ENCODE measurements around the gene KRTAP8-1. TPM values are rescaled to one million over a fixed set of nuclear protein-coding genes. Genes with fewer than 3 reads are reported as not detected.

KRTAP8-1 gene
- polyA plus RNA-seq, 2 of the 4 experiments (the other 2 are of a cell fraction): not detected

DNA sequence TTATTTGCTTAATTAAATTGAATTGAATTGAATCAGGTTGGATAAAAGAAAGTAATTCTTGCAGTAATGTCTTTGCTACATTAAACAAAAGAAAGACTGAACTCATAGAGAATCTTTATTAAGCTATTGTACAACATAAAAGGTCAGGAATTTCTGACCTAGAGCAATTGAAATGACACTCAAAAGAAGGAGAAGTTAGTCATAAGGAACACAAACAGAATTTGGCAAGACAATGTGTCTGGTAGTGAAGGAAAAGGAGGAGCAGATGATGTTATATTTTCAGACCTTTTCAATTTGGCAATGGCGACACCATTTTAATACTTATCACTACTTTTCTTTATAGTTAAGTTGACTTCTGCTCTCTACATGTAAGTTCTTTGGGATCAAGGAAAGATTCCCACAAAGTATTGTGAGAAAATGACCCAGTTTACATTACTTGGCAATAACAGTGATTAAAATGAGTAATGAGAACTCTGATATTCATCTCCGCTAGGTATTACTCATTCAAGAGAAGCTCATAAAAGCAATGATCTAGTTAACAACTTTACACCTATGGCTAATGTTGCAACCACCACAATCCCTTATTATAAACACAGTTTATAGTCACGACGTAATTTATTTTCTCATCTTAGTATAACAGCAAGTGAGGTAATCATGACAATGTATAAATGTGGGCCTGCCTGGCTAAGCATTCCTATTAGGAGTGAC lies 43.2 kb downstream of the KRTAP8-1 start:
- FAIRE-seq (no peak), DNase-seq (ENCODE audit: low read depth in 1 of 2, low spot score in 1 of 2) (no peak), ATAC-seq (no peak)
- ChIA-PET POLR2A (no interaction called here), CTCF (no interaction called here)
- no peak overlapping the region for H3K4me3 ChIP-seq
- no peak for TF ChIP-seq ZFP36 (IDR thresholded peaks at IDR 0.05; ENCODE audit: borderline replicate concordance, partially characterized antibody)
- TF ChIP-seq POLR2A (IDR thresholded peaks at IDR 0.05; ENCODE audit: low read length): no peak
- WGBS (ENCODE audit: missing lambda C conversion rate): 35% methylated on average over 4 of the region's 4 CpGs
- no peak overlapping the region for H3K27ac ChIP-seq
- no peaks in the 10 kb centered on the region for H3K4me1 ChIP-seq
- H3K9me3 ChIP-seq: no peaks in the 10 kb centered on the region
- H3K4me2 ChIP-seq: no peak overlapping the region

Small RNAs within 50 kb of the gene (small RNA-seq; reads per million reads assigned to genes)
- 0 reads per million in 6 experiments for gene AP000244.1
- 0 reads per million in 6 experiments for gene KRTAP8-2P
- gene KRTAP8-3P: 0 reads per million in 6 experiments

Other genes with a start within 250 kb of the KRTAP8-1 start
- gene KRTAP22-2, start 222.9 kb downstream of the KRTAP8-1 start, polyA plus RNA-seq (2011; rRNA removed): not detected in 2 replicates
- gene KRTAP22-2, start 222.9 kb downstream of the KRTAP8-1 start, polyA plus RNA-seq (2017; fragmentation: RNase III; extraction: RNeasy Plus Mini Kit Qiagen cat#74134 plus additional on column Dnase treatment): not detected in 3 replicates
- not detected in 2 replicates for gene KRTAP6-3, start 220.8 kb downstream of the KRTAP8-1 start, polyA plus RNA-seq (2011; rRNA removed)
- gene KRTAP6-3, start 220.8 kb downstream of the KRTAP8-1 start, polyA plus RNA-seq (2017; fragmentation: RNase III; extraction: RNeasy Plus Mini Kit Qiagen cat#74134 plus additional on column Dnase treatment): not detected in 3 replicates
- gene KRTAP6-2, start 214.4 kb downstream of the KRTAP8-1 start, polyA plus RNA-seq (2011; rRNA removed): not detected in 2 replicates
- gene KRTAP6-2, start 214.4 kb downstream of the KRTAP8-1 start, polyA plus RNA-seq (2017; fragmentation: RNase III; extraction: RNeasy Plus Mini Kit Qiagen cat#74134 plus additional on column Dnase treatment): not detected in 3 replicates
- not detected in 2 replicates for gene KRTAP22-1, start 212.2 kb downstream of the KRTAP8-1 start, polyA plus RNA-seq (2011; rRNA removed)
- not detected in 3 replicates for gene KRTAP22-1, start 212.2 kb downstream of the KRTAP8-1 start, polyA plus RNA-seq (2017; fragmentation: RNase III; extraction: RNeasy Plus Mini Kit Qiagen cat#74134 plus additional on column Dnase treatment)
- gene KRTAP6-1, start 199.3 kb downstream of the KRTAP8-1 start, polyA plus RNA-seq (2011; rRNA removed): not detected in 2 replicates
- not detected in 3 replicates for gene KRTAP6-1, start 199.3 kb downstream of the KRTAP8-1 start, polyA plus RNA-seq (2017; fragmentation: RNase III; extraction: RNeasy Plus Mini Kit Qiagen cat#74134 plus additional on column Dnase treatment)
- gene KRTAP20-1, start 196.8 kb downstream of the KRTAP8-1 start, polyA plus RNA-seq (2011; rRNA removed): not detected in 2 replicates
- not detected in 3 replicates for gene KRTAP20-1, start 196.8 kb downstream of the KRTAP8-1 start, polyA plus RNA-seq (2017; fragmentation: RNase III; extraction: RNeasy Plus Mini Kit Qiagen cat#74134 plus additional on column Dnase treatment)
- not detected in 2 replicates for gene KRTAP20-4, start 192.6 kb downstream of the KRTAP8-1 start, polyA plus RNA-seq (2011; rRNA removed)
- not detected in 3 replicates for gene KRTAP20-4, start 192.6 kb downstream of the KRTAP8-1 start, polyA plus RNA-seq (2017; fragmentation: RNase III; extraction: RNeasy Plus Mini Kit Qiagen cat#74134 plus additional on column Dnase treatment)
- gene KRTAP20-2, start 178.1 kb downstream of the KRTAP8-1 start, polyA plus RNA-seq (2011; rRNA removed): not detected in 2 replicates
- gene KRTAP20-2, start 178.1 kb downstream of the KRTAP8-1 start, polyA plus RNA-seq (2017; fragmentation: RNase III; extraction: RNeasy Plus Mini Kit Qiagen cat#74134 plus additional on column Dnase treatment): not detected in 3 replicates
- not detected in 2 replicates for gene KRTAP20-3, start 170.4 kb downstream of the KRTAP8-1 start, polyA plus RNA-seq (2011; rRNA removed)
- not detected in 3 replicates for gene KRTAP20-3, start 170.4 kb downstream of the KRTAP8-1 start, polyA plus RNA-seq (2017; fragmentation: RNase III; extraction: RNeasy Plus Mini Kit Qiagen cat#74134 plus additional on column Dnase treatment)
- gene KRTAP21-3, start 94.5 kb downstream of the KRTAP8-1 start, polyA plus RNA-seq (2011; rRNA removed): not detected in 2 replicates
- gene KRTAP21-3, start 94.5 kb downstream of the KRTAP8-1 start, polyA plus RNA-seq (2017; fragmentation: RNase III; extraction: RNeasy Plus Mini Kit Qiagen cat#74134 plus additional on column Dnase treatment): not detected in 3 replicates
- not detected in 2 replicates for gene KRTAP21-2, start 66.0 kb downstream of the KRTAP8-1 start, polyA plus RNA-seq (2011; rRNA removed)
- not detected in 3 replicates for gene KRTAP21-2, start 66.0 kb downstream of the KRTAP8-1 start, polyA plus RNA-seq (2017; fragmentation: RNase III; extraction: RNeasy Plus Mini Kit Qiagen cat#74134 plus additional on column Dnase treatment)
- not detected in 2 replicates for gene KRTAP21-1, start 57.8 kb downstream of the KRTAP8-1 start, polyA plus RNA-seq (2011; rRNA removed)
- gene KRTAP21-1, start 57.8 kb downstream of the KRTAP8-1 start, polyA plus RNA-seq (2017; fragmentation: RNase III; extraction: RNeasy Plus Mini Kit Qiagen cat#74134 plus additional on column Dnase treatment): not detected in 3 replicates
- gene KRTAP7-1, start 16.5 kb upstream of the KRTAP8-1 start, polyA plus RNA-seq (2011; rRNA removed): not detected in 2 replicates
- gene KRTAP7-1, start 16.5 kb upstream of the KRTAP8-1 start, polyA plus RNA-seq (2017; fragmentation: RNase III; extraction: RNeasy Plus Mini Kit Qiagen cat#74134 plus additional on column Dnase treatment): not detected in 3 replicates
- not detected in 2 replicates for gene KRTAP11-1, start 68.3 kb upstream of the KRTAP8-1 start, polyA plus RNA-seq (2011; rRNA removed)
- not detected in 3 replicates for gene KRTAP11-1, start 68.3 kb upstream of the KRTAP8-1 start, polyA plus RNA-seq (2017; fragmentation: RNase III; extraction: RNeasy Plus Mini Kit Qiagen cat#74134 plus additional on column Dnase treatment)
- not detected in 2 replicates for gene KRTAP19-8, start 225.2 kb upstream of the KRTAP8-1 start, polyA plus RNA-seq (2011; rRNA removed)
- gene KRTAP19-8, start 225.2 kb upstream of the KRTAP8-1 start, polyA plus RNA-seq (2017; fragmentation: RNase III; extraction: RNeasy Plus Mini Kit Qiagen cat#74134 plus additional on column Dnase treatment): not detected in 3 replicates

Data from A549 (cell line).